ENCODE results near the gene GLUD1.
"Not testable (repeated sequence)": the region's sequence is repeated elsewhere in the genome, so short reads cannot be mapped to it uniquely, and the experiment has no call there.

GRCh38 chr10:87084291-87084782 is 10.3 kb downstream of the GLUD1 start:
- not testable (repeated sequence) for TF ChIP-seq POLR2AphosphoS5 (IDR thresholded peaks at IDR 0.05; ENCODE audit: low read depth, low read length); CTCF (IDR thresholded peaks at IDR 0.05); SIN3A (IDR thresholded peaks at IDR 0.05; ENCODE audit: borderline replicate concordance, insufficient read depth, low read depth, low read length); TCF7L2 (IDR thresholded peaks at IDR 0.05; ENCODE audit: low read depth, low read length); REST (IDR thresholded peaks at IDR 0.05; ENCODE audit: insufficient read depth in 1 of 2, low read depth in 2 of 2, low read length in 1 of 2)
